GM19238 (cell line): Measurements from ENCODE around the gene DPH1.

Source experiments
- DNase-seq: peaks from one replicate; pipeline ENCODE4 v3.0.0; 2011; ENCODE audit warnings: low spot score; ENCODE audit not compliant: insufficient read length

DPH1 gene

GRCh38 chr17:2027528-2028233, 2.3 kb upstream of the DPH1 start:
- DNase-seq = no peak

- DNase-seq = no peak
These were observed 1.7 kb upstream of the DPH1 start for GRCh38 chr17:2028234-2028614.

- DNase-seq = no peak
These were observed 1.2 kb upstream of the DPH1 start for GRCh38 chr17:2028737-2029136.

- no peak for DNase-seq
These were observed 818 bp downstream of the DPH1 start for GRCh38 chr17:2030779-2031163.

GRCh38 chr17:2033153-2033552, 3.2 kb downstream of the DPH1 start:
- no peak for DNase-seq

- DNase-seq = no peak
These were observed 4.2 kb downstream of the DPH1 start for GRCh38 chr17:2034157-2034556.

- DNase-seq = no peak
These were observed 5.0 kb downstream of the DPH1 start for GRCh38 chr17:2034806-2035540.

- no peak for DNase-seq
These were observed 5.9 kb downstream of the DPH1 start for GRCh38 chr17:2035541-2036488.

GRCh38 chr17:2037155-2037554, 7.2 kb downstream of the DPH1 start:
- no peak for DNase-seq

- no peak for DNase-seq
These were observed 10.4 kb downstream of the DPH1 start for GRCh38 chr17:2040219-2040827.

- DNase-seq = no peak
These were observed 11.1 kb downstream of the DPH1 start for GRCh38 chr17:2040942-2041560.

- DNase-seq = peak; percentile 95
These were observed 11.8 kb downstream of the DPH1 start, which contains the start of gene OVCA2 for GRCh38 chr17:2041561-2042389. Gene OVCA2 (plus strand): TSS chr17:2042022. CDS start chr17:2042048, 26 bp downstream.

- DNase-seq = no peak
These were observed 12.5 kb downstream of the DPH1 start for GRCh38 chr17:2042390-2042847.

GRCh38 chr17:2042933-2043332, 13.0 kb downstream of the DPH1 start:
- no peak for DNase-seq

GRCh38 chr17:2043785-2044184, 13.8 kb downstream of the DPH1 start:
- no peak for DNase-seq

GRCh38 chr17:2044263-2044894, 14.4 kb downstream of the DPH1 start:
- DNase-seq = no peak

GRCh38 chr17:2047590-2047989, 17.6 kb downstream of the DPH1 start:
- DNase-seq = no peak

- DNase-seq = no peak
These were observed 18.9 kb downstream of the DPH1 start for GRCh38 chr17:2048805-2049204.
